Astrocyte (in vitro differentiated cells and primary cell): ENCODE measurements around the gene RTL1. TPM values are rescaled to one million over a fixed set of nuclear protein-coding genes. Genes with fewer than 3 reads are reported as not detected.

Source experiments
- DNase-seq: peaks from one replicate; pipeline ENCODE4 v3.0.0-alpha.2; 2010; ENCODE audit warnings: low read depth
- FAIRE-seq: peaks from 2 replicates; lab custom pipeline; 2011; peaks lifted over from hg19 to GRCh38; lab: Jason Lieb, UNC
- H2AFZ ChIP-seq: 2 replicates; pipeline ENCODE4 v1.6.0; 2012; ENCODE audit warnings: low read depth, low read length, inconsistent platforms
- H3K27ac ChIP-seq: 2 replicates; pipeline ENCODE4 v1.5.1; 2011; ENCODE audit warnings: low read depth, low read length, inconsistent platforms
- H3K27me3 ChIP-seq: 2 replicates; pipeline ENCODE4 v1.6.0; 2011; ENCODE audit warnings: low read length, inconsistent platforms; ENCODE audit not compliant: insufficient read depth
- H3K36me3 ChIP-seq: 2 replicates; pipeline ENCODE4 v1.5.1; 2011; ENCODE audit warnings: low read length, inconsistent platforms; ENCODE audit not compliant: insufficient read depth
- H3K4me1 ChIP-seq: 2 replicates; pipeline ENCODE4 v1.5.1; 2011; ENCODE audit warnings: low read length, inconsistent platforms; ENCODE audit not compliant: insufficient read depth
- H3K4me2 ChIP-seq: 2 replicates; pipeline ENCODE4 v1.6.0; 2012; ENCODE audit warnings: low read length, inconsistent platforms
- H3K4me3 ChIP-seq: 2 replicates; pipeline ENCODE4 v1.5.1; 2011; ENCODE audit warnings: low read depth, mild to moderate bottlenecking, low read length, inconsistent platforms; ENCODE audit not compliant: insufficient read depth
- H3K79me2 ChIP-seq: 2 replicates; pipeline ENCODE4 v1.6.0; 2012; ENCODE audit warnings: mild to moderate bottlenecking, low read length, inconsistent platforms; ENCODE audit not compliant: insufficient read depth
- H3K9ac ChIP-seq: 2 replicates; pipeline ENCODE4 v1.6.0; 2012; ENCODE audit warnings: mild to moderate bottlenecking, low read length, inconsistent platforms
- H3K9me3 ChIP-seq: 2 replicates; pipeline ENCODE4 v1.5.1; 2012; ENCODE audit warnings: low read depth, mild to moderate bottlenecking, low read length, inconsistent platforms; ENCODE audit not compliant: insufficient read depth
- H4K20me1 ChIP-seq: 2 replicates; pipeline ENCODE4 v1.6.0; 2012; ENCODE audit warnings: low read length, inconsistent platforms; ENCODE audit not compliant: insufficient read depth
- H3K27ac Mint-ChIP-seq: one replicate; pipeline ENCODE4 v1.8.0; 2021; ENCODE audit warnings: mild to moderate bottlenecking, mixed read lengths; ENCODE audit not compliant: unreplicated experiment
- H3K27me3 Mint-ChIP-seq: one replicate; pipeline ENCODE4 v1.8.0; 2021; ENCODE audit warnings: low read depth, mixed read lengths; ENCODE audit not compliant: unreplicated experiment
- H3K36me3 Mint-ChIP-seq: one replicate; pipeline ENCODE4 v1.8.0; 2021; ENCODE audit warnings: low read depth, mixed read lengths; ENCODE audit not compliant: unreplicated experiment
- H3K4me1 Mint-ChIP-seq: one replicate; pipeline ENCODE4 v1.8.0; 2021; ENCODE audit warnings: low read depth, mixed read lengths; ENCODE audit not compliant: unreplicated experiment
- H3K4me3 Mint-ChIP-seq: one replicate; pipeline ENCODE4 v1.8.0; 2021; ENCODE audit warnings: mild to moderate bottlenecking, moderate library complexity, mixed read lengths; ENCODE audit not compliant: unreplicated experiment
- H3K9me3 Mint-ChIP-seq: one replicate; pipeline ENCODE4 v1.8.0; 2021; ENCODE audit warnings: mild to moderate bottlenecking, mixed read lengths; ENCODE audit not compliant: unreplicated experiment
- EZH2 ChIP-seq: IDR thresholded peaks from 2 replicates; pipeline ENCODE4 v1.6.1; 2012; ENCODE audit warnings: mild to moderate bottlenecking, low read length, inconsistent platforms; ENCODE audit not compliant: insufficient read depth
- total RNA-seq: library from RNA; stranded (reverse); gene quantifications from 2 replicates; pipeline ENCODE4 v1.2.1, GENCODE V29; 2021
- TF ChIP-seq, protein P1 (sequence below): IDR thresholded peaks from 2 replicates; pipeline ENCODE4 v1.5.1; 2011; ENCODE audit warnings: low read depth, mild to moderate bottlenecking, inconsistent platforms, low read length, moderate library complexity; ENCODE audit not compliant: insufficient read depth

The RTL1 gene
- total RNA-seq, 1 donor from 2014 or later, result 0.18 TPM

GRCh38 chr14:100905166-100905565 lies 1.6 kb upstream of the RTL1 start:
- Histone ChIP-seq H3K4me2 (no peak overlapping the region), H3K36me3 (peaks cover 28% of the 10 kb centered on the region), H3K4me3 (no peak overlapping the region), H4K20me1 (peaks cover 90% of the 10 kb centered on the region), H3K27me3 (peaks cover 7% of the 10 kb centered on the region), H3K9ac (no peak overlapping the region), H3K4me1 (no peaks in the 10 kb centered on the region), H3K79me2 (no peaks in the 10 kb centered on the region), H2AFZ (no peak overlapping the region), H3K9me3 (no peaks in the 10 kb centered on the region), H3K27ac (no peak overlapping the region)
- no peaks in the 10 kb centered on the region for H3K36me3 Mint-ChIP-seq
- DNase-seq (no peak), FAIRE-seq (no peak)
- H3K27ac Mint-ChIP-seq, result no peak overlapping the region
- peaks cover 50% of the 10 kb centered on the region for H3K27me3 Mint-ChIP-seq
- peaks cover 2% of the 10 kb centered on the region for H3K9me3 Mint-ChIP-seq
- peaks cover 15% of the 10 kb centered on the region for H3K4me1 Mint-ChIP-seq
- H3K4me3 Mint-ChIP-seq, result no peak overlapping the region
- TF ChIP-seq, protein P1, sequence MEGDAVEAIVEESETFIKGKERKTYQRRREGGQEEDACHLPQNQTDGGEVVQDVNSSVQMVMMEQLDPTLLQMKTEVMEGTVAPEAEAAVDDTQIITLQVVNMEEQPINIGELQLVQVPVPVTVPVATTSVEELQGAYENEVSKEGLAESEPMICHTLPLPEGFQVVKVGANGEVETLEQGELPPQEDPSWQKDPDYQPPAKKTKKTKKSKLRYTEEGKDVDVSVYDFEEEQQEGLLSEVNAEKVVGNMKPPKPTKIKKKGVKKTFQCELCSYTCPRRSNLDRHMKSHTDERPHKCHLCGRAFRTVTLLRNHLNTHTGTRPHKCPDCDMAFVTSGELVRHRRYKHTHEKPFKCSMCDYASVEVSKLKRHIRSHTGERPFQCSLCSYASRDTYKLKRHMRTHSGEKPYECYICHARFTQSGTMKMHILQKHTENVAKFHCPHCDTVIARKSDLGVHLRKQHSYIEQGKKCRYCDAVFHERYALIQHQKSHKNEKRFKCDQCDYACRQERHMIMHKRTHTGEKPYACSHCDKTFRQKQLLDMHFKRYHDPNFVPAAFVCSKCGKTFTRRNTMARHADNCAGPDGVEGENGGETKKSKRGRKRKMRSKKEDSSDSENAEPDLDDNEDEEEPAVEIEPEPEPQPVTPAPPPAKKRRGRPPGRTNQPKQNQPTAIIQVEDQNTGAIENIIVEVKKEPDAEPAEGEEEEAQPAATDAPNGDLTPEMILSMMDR, result no peak
- TF ChIP-seq EZH2, result no peak

DNA sequence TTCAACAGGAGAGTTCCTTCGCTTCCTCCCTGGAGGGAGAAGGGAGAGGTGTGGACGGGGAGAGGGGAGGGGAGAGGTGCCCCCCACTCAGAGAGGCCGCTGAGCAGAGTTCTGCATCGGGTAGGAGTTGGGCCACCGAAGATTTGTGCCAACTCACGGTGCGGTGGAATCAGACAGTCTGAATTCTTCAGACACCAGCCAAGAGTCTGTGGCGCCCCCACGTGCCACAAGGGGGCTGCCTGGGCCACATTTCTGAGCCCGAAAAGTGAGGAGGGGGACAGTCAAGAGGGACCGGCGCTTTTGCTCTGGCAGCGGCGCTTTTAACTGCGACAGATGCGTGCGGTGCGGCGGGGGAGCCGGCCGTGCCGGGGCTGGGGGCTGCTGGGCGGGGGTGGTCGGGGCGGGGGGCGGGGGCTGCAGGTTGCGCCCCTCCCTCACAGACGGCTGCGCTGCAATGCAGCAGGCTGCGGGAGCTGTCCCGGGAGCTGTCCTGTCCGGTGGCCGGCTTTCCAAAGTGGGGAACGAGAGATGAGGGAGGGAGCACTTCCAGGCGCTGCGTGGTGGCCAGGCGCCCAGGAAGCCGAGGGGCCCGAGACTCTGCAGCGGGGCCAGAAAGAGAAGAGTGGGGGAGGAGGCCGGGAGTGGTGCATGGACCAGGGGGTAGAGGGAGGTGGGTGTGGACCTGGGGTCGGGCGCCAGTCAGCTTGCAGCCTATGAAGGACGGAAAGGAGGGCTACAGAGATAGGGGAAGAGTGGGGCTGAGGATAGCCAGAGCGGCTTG lies 975 bp upstream of the RTL1 start:
- Mint-ChIP-seq H3K27me3 (peaks cover 54% of the 10 kb centered on the region), H3K36me3 (no peaks in the 10 kb centered on the region), H3K4me1 (peaks cover 16% of the 10 kb centered on the region), H3K27ac (peak overlapping the region; percentile 87), H3K4me3 (peak overlapping the region; percentile 83), H3K9me3 (no peaks in the 10 kb centered on the region)
- Histone ChIP-seq H3K27ac (no peak overlapping the region), H3K79me2 (no peaks in the 10 kb centered on the region), H3K4me3 (no peak overlapping the region), H3K9me3 (no peaks in the 10 kb centered on the region), H3K36me3 (peaks cover 28% of the 10 kb centered on the region), H3K4me2 (no peak overlapping the region), H3K9ac (no peak overlapping the region), H2AFZ (no peak overlapping the region), H4K20me1 (peaks cover 85% of the 10 kb centered on the region), H3K27me3 (peaks cover 7% of the 10 kb centered on the region), H3K4me1 (no peaks in the 10 kb centered on the region)
- FAIRE-seq, result no peak
- no peak for DNase-seq
- TF ChIP-seq, protein P1, result no peak
- peak; percentile 53 for TF ChIP-seq EZH2

- H3K4me3 ChIP-seq, result no peak overlapping the region
- no peak overlapping the region for H3K4me2 ChIP-seq
- H3K27ac ChIP-seq, result no peak overlapping the region
- TF ChIP-seq, protein P1, result no peak
- TF ChIP-seq EZH2, result no peak
- H3K4me1 Mint-ChIP-seq, result peaks cover 16% of the 10 kb centered on the region
- no peaks in the 10 kb centered on the region for H3K4me1 ChIP-seq
- no peaks in the 10 kb centered on the region for H3K9me3 Mint-ChIP-seq
- FAIRE-seq (no peak), DNase-seq (no peak)
- no peaks in the 10 kb centered on the region for H3K9me3 ChIP-seq
- H3K27me3 ChIP-seq, result peaks cover 7% of the 10 kb centered on the region
- peaks cover 57% of the 10 kb centered on the region for H3K27me3 Mint-ChIP-seq
- H3K36me3 Mint-ChIP-seq, result no peaks in the 10 kb centered on the region
- H3K27ac Mint-ChIP-seq, result no peak overlapping the region
- peaks cover 86% of the 10 kb centered on the region for H4K20me1 ChIP-seq
- H3K79me2 ChIP-seq, result no peaks in the 10 kb centered on the region
- no peak overlapping the region for H2AFZ ChIP-seq
- H3K4me3 Mint-ChIP-seq, result no peak overlapping the region
- H3K9ac ChIP-seq, result no peak overlapping the region
- peaks cover 25% of the 10 kb centered on the region for H3K36me3 ChIP-seq
These were observed 421 bp downstream of the RTL1 start for GRCh38 chr14:100903134-100903468.
